ENCODE results near the gene C1orf141.
A peak's percentile ranks its signal among the peaks of the same experiment; 100 is the strongest.
"Not testable (repeated sequence)": the region's sequence is repeated elsewhere in the genome, so short reads cannot be mapped to it uniquely, and the experiment has no call there.

Gene C1orf141

GRCh38 chr1:67162954-67163353 lies 28.2 kb upstream of the C1orf141 start:
- no peak for DNase-seq
- no peak overlapping the region for H3K4me3 ChIP-seq (ENCODE audit: low read depth, low read length)
- no peaks in the 10 kb centered on the region for H3K27me3 ChIP-seq (ENCODE audit: insufficient read depth, low read depth, severe bottlenecking)
- no peak for TF ChIP-seq CTCF (IDR thresholded peaks at IDR 0.05; ENCODE audit: low read depth, low read length)
- H3K36me3 ChIP-seq = no peaks in the 10 kb centered on the region
- H3K9me3 ChIP-seq (ENCODE audit: severe bottlenecking) = no peaks in the 10 kb centered on the region
- no peak overlapping the region for H3K27ac ChIP-seq

- DNase-seq = no peak
- no peak overlapping the region for H3K27ac ChIP-seq
- H3K36me3 ChIP-seq = no peaks in the 10 kb centered on the region
- H3K4me3 ChIP-seq (ENCODE audit: low read depth, low read length) = no peak overlapping the region
- TF ChIP-seq CTCF (IDR thresholded peaks at IDR 0.05; ENCODE audit: low read depth, low read length) = no peak
- H3K27me3 ChIP-seq (ENCODE audit: insufficient read depth, low read depth, severe bottlenecking) = no peaks in the 10 kb centered on the region
- H3K9me3 ChIP-seq (ENCODE audit: severe bottlenecking) = no peaks in the 10 kb centered on the region
Measured at GRCh38 chr1:67159233-67159632, 24.5 kb upstream of the C1orf141 start.

GRCh38 chr1:67158401-67158800 lies 23.6 kb upstream of the C1orf141 start:
- Histone ChIP-seq H3K36me3 (no peaks in the 10 kb centered on the region), H3K4me3 (ENCODE audit: low read depth, low read length) (no peak overlapping the region), H3K9me3 (ENCODE audit: severe bottlenecking) (no peaks in the 10 kb centered on the region), H3K27me3 (ENCODE audit: insufficient read depth, low read depth, severe bottlenecking) (no peaks in the 10 kb centered on the region), H3K27ac (no peak overlapping the region)
- no peak for TF ChIP-seq CTCF (IDR thresholded peaks at IDR 0.05; ENCODE audit: low read depth, low read length)
- DNase-seq = no peak

- H3K27me3 ChIP-seq (ENCODE audit: insufficient read depth, low read depth, severe bottlenecking) = no peaks in the 10 kb centered on the region
- H3K27ac ChIP-seq = no peak overlapping the region
- no peaks in the 10 kb centered on the region for H3K36me3 ChIP-seq
- no peaks in the 10 kb centered on the region for H3K9me3 ChIP-seq (ENCODE audit: severe bottlenecking)
- H3K4me3 ChIP-seq (ENCODE audit: low read depth, low read length) = no peak overlapping the region
- TF ChIP-seq CTCF (IDR thresholded peaks at IDR 0.05; ENCODE audit: low read depth, low read length) = no peak
- no peak for DNase-seq
Measured at GRCh38 chr1:67150931-67151330, 16.2 kb upstream of the C1orf141 start.

- Histone ChIP-seq H3K27me3 (ENCODE audit: insufficient read depth, low read depth, severe bottlenecking) (no peaks in the 10 kb centered on the region), H3K27ac (no peak overlapping the region), H3K4me3 (ENCODE audit: low read depth, low read length) (peak overlapping the region; percentile 25), H3K9me3 (ENCODE audit: severe bottlenecking) (no peaks in the 10 kb centered on the region), H3K36me3 (no peaks in the 10 kb centered on the region)
- TF ChIP-seq CTCF (IDR thresholded peaks at IDR 0.05; ENCODE audit: low read depth, low read length) = peak; percentile 83
- peak; percentile 78 for DNase-seq
Measured at GRCh38 chr1:67149179-67149770, 14.5 kb upstream of the C1orf141 start.

GRCh38 chr1:67148516-67149178 lies 13.9 kb upstream of the C1orf141 start:
- no peaks in the 10 kb centered on the region for H3K36me3 ChIP-seq
- H3K9me3 ChIP-seq (ENCODE audit: severe bottlenecking) = no peaks in the 10 kb centered on the region
- DNase-seq = no peak
- no peak for TF ChIP-seq CTCF (IDR thresholded peaks at IDR 0.05; ENCODE audit: low read depth, low read length)
- no peak overlapping the region for H3K27ac ChIP-seq
- no peaks in the 10 kb centered on the region for H3K27me3 ChIP-seq (ENCODE audit: insufficient read depth, low read depth, severe bottlenecking)
- H3K4me3 ChIP-seq (ENCODE audit: low read depth, low read length) = no peak overlapping the region

GRCh38 chr1:67147973-67148372 lies 13.2 kb upstream of the C1orf141 start:
- DNase-seq; H3K27me3 ChIP-seq (ENCODE audit: insufficient read depth, low read depth, severe bottlenecking); H3K4me3 ChIP-seq (ENCODE audit: low read depth, low read length); H3K9me3 ChIP-seq (ENCODE audit: severe bottlenecking); H3K27ac ChIP-seq; H3K36me3 ChIP-seq: not testable (repeated sequence)

Measured in WERI-Rb-1 (cell line).